GDM1 (cell line): ENCODE results near the gene TTC24.

Source experiments
- DNase-seq: peaks from one replicate; lab custom pipeline; 2025; lab: John Stamatoyannopoulos, UW

Gene TTC24

GRCh38 chr1:156554971-156555370 is 24.6 kb upstream of the TTC24 start:
- DNase-seq: no peak

GRCh38 chr1:156555715-156556114 is 23.8 kb upstream of the TTC24 start:
- no peak for DNase-seq

GRCh38 chr1:156556354-156556753 is 23.2 kb upstream of the TTC24 start:
- no peak for DNase-seq

- no peak for DNase-seq
Observed at GRCh38 chr1:156559086-156559796, 20.3 kb upstream of the TTC24 start.

DNA sequence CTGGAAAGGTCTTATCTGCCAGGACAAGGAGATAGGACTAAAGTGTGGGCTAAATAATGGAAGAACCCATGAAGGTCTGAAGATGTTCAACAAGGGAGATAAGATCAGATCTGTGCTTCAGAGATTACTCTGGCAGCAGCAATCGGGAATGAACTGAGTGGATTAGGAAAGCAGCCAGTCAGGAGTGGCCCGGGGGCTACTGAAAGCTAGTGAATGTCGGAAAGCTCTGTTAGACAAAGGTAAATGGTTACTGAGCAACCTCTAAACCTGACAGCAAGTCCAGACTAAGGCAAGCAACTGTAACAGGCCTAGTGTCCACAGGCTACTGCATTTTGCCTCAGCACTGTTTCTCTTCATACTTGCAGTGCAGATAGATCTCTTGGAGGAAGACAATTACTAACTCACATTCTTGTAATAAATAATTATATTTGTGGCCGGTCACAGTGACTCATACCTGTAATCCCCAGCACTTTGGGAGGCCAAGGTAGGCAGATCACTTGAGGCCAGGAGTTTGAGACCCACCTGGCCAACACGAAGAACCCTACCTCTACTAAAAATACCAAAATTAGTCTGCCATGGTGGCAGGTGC is 19.6 kb upstream of the TTC24 start:
- DNase-seq: no peak

- DNase-seq: no peak
Observed at GRCh38 chr1:156560585-156561163, 18.8 kb upstream of the TTC24 start.

GRCh38 chr1:156565519-156565918 is 14.0 kb upstream of the TTC24 start:
- DNase-seq: no peak

GRCh38 chr1:156566436-156566835 is 13.1 kb upstream of the TTC24 start:
- DNase-seq: no peak

DNA sequence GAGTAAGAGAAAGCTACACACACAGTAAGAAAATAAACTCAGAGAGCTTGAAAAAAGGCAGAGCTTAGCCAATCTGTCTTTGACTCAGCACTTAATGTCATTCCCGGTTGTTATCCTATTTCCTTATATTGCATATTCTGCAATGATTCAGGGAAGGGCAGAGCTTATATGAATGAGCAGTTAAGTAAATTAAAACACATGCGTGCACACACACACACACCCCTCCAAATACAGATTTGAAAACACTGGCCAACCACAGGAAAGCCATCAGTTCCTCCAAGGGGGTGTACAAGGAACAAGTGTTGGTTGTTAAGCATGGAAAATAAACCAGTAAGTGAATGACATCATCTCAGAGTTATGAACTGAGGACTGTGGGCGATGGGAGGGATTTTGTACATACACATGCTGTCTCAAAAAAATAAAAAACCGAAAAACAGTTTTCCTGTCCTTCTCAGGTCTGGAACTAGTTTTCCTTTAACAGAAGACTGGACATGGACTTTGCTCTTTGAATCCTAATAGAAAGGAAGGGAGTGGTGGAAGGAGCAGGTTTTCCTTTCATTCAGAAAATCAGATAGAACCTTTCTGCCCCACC is 8.2 kb upstream of the TTC24 start:
- peak; percentile 19 for DNase-seq

DNA sequence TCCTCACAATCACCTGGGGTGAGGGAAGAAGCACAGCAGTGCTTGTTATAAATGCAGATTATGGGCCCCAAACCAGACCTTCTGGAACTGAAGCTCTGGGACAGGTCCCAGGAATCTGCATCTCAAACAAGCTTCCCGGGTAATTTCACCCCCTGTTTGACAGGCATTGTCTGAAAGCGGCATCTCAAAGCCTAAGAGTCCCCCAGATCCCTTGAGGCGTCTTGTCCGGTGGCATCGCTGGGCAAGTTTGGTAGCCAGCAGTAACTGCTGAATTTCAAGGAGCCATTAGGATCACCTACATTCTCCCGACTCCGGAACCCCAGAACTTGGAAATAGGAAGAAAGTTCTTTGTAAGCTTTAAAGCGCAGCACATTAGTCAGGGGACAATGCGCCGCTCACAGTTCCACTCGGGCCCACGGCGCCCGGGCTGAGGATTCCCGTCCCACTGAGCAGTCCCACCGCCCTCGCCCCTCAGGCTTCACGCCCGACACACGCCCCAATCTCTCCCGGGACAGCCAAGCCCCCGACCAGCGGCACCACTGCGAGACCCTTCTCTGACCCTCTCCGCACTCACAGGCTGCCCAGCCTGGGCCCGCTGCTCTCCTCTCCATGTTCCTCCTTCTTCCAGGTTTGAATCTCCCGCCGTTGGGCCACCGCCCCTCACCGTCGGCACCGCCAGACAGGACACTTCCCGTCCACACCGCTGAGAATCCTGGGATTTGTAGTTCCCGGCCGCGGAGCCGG is 7.4 kb upstream of the TTC24 start, which contains the start of gene IQGAP3:
TSS of gene IQGAP3 (minus strand) at position 647 of the 744 bp plus-strand sequence. CDS start at position 611, 36 bp downstream.
- DNase-seq: peak; percentile 59

GRCh38 chr1:156572663-156573018 is 6.9 kb upstream of the TTC24 start:
- DNase-seq: no peak

- DNase-seq: no peak
Observed at GRCh38 chr1:156574039-156574633, 5.4 kb upstream of the TTC24 start.

DNA sequence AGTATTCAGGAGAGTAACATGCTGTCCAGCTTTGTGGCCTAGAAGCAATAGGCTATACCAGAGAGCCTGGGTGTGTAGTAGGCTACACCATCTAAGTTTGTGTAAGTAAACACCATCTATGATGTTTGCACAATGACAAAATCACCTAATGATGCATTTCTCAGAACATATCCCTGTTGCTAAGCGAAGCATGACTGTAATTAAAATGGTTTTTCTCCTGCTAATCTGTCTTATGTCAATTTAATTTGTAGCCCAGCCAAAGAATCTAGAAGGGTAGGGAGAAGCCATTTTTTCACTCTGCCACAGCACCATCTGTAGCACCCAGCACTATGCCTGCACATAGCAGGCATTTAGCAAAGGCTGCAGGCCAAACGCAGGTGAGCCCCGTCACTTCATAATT is 2.0 kb upstream of the TTC24 start:
- no peak for DNase-seq

DNA sequence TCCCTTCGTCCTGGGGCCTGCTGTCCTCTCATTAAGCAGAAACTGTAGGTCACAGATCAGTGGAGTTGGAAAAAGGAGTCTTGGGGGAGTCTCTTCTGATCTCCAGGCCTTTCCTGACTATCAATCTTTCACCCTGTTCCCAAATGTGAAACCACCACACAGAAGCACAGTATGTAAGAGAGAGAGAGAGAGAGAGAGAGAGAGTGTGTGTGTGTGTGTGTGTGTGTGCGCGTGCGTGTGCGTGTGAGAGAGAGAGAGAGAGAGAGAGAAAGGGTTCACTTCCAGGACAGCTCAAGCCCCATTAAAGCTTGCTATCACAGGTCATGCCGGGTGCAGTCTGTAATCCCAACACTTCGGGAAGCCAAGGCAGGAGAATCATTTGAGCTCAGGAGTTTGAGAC is 1.5 kb upstream of the TTC24 start:
- DNase-seq: no peak

DNA sequence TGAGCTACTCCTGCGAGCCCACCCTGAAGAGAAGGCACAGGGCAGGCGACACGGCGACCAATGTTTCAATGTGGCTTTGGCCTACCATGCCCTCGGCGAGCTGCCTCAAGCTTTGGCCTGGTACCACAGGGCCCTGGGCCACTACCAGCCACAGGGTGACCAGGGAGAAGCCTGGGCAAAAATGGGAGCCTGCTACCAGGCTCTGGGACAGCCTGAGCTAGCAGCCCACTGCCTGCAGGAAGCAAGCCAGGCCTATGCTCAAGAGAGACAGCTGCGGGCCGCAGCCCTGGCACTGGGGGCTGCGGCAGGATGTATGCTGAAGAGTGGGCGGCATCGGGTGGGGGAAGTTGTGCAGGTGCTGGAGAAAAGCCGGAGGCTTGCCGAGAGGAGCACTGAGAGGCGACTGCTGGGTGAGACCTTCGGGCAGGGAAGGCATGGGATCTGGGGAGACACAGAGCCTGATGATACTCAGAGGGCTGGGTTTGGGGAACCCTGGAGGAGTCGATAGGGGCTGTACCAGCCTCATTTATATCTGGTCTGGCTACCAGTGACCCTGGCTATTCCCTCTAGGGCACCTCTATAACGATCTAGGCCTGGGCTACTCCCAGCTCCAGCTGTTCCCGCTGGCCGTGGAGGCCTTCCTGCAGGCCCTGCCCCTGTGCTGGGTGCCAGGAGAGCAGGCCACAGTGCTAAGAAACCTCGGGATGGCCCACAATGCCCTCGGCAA is 2.3 kb downstream of the TTC24 start:
- no peak for DNase-seq

DNA sequence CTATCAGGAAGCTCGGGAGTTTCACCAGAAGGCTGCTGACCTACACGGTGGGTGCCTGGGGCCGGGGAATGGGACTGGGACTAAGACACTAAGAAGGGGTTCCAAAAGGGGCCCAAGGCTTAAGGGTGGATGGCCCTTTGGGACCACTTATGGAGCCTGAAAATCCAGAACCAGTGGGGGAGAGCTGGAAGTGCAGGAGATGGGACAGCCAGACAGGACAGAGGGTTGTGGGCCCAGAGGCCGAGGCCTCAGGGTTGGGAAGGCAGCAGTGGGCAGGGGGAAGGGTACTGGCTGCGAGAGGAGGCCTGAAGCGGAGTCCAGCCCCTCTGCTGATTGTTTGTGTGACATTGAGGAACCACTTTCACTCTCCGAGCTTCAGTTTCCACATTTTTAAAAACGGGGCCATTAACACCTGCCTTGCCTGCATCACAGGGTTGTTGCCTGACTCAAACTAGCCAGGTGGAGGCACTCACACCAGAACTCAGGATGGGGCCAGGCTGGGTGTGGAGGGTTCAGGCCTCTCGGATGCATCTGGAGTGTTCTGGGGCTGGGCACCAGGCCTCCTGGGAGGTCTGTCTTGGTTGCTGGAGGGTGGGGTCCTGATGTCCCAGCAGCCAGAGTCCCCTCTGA is 3.0 kb downstream of the TTC24 start:
- DNase-seq: no peak

DNA sequence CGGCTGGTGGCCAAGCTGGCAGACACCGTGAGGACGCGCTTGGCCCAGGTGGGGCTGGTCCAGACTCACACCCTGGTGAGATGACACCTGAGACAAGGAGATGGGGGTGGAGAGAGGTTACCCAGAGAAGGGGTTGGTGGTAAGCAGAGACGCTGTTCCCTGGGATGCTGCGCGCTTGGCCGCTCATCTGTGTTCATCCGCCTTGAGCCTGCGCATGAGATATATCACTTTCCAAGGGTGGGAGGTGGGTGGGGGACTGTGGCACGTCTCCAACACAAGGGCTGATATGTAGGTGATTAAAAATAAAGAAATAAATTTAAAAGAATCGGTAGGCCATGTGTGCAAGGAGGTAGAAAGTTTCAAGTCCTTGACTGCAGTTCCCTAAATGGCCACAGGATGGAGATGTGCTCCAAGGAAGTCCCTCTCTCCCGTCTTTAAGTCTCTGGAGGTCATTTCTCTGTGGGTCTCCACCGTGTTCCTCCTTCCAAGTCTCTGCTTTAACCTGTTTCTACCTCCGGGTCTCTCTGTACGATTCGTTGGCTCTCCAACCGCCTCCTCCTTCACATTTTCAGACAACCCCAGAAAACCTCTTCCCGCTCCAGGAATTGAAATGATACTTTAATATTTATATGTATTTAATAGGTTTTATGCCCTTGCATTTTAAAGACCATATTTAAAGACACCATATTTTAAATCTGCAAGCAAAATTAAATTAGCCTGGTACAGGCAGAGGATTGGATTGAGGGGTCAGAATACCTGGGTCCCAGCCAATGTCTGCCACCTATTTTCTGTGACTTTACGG is 4.5 kb downstream of the TTC24 start:
- DNase-seq: peak; percentile 71

- no peak for DNase-seq
Observed at GRCh38 chr1:156584813-156585212, 5.3 kb downstream of the TTC24 start.

GRCh38 chr1:156586323-156586722 is 6.8 kb downstream of the TTC24 start:
- DNase-seq: no peak

GRCh38 chr1:156586892-156587477 is 7.5 kb downstream of the TTC24 start:
- no peak for DNase-seq
